IMR-90 (cell line): ENCODE results near the gene CEP170. TPM values are rescaled to one million over a fixed set of nuclear protein-coding genes. Genes with fewer than 3 reads are reported as not detected.
"Not testable (repeated sequence)": the region's sequence is repeated elsewhere in the genome, so short reads cannot be mapped to it uniquely, and the experiment has no call there.

Source experiments
- ATAC-seq: fragments of 200-7000 bp; cut with Tn5 transposase; 2 replicates; pipeline ENCODE4 v1.9.1; 2020; ENCODE audit warnings: low read depth, mild to moderate bottlenecking, moderate library complexity
- BruUV-seq: library from RNA; stranded (reverse); fragments of 400-500 nt; replicated peaks from 2 replicates; lab custom pipeline; 2021; lab: Mats Ljungman, UMichigan
- CTCF ChIA-PET: fragments of 300-600 bp; formaldehyde crosslinking; extraction: SDS; loops from one replicate; lab custom pipeline; 2021; ENCODE audit warnings: antibody characterized with exemption; lab: Yijun Ruan, JAX
- POLR2A ChIA-PET: fragments of 300-600 bp; sonication (Branson Sonifier 250); formaldehyde crosslinking; loops from one replicate; lab custom pipeline; 2022; ENCODE audit warnings: antibody characterized with exemption; ENCODE audit not compliant: unreplicated experiment; lab: Charles Lee
- DNase-seq: peaks from one replicate; pipeline ENCODE4 v3.0.0; 2013
- H2AFZ ChIP-seq: replicated peaks from 2 replicates; pipeline ENCODE3; 2013; ENCODE audit warnings: low read length, mild to moderate bottlenecking; ENCODE audit not compliant: poor library complexity
- H2AK5ac ChIP-seq: 2 replicates; pipeline ENCODE4 v1.6.1; 2013; ENCODE audit warnings: low read depth, low read length, inconsistent platforms
- H2AK9ac ChIP-seq: replicated peaks from 2 replicates; pipeline ENCODE3; 2013; ENCODE audit warnings: mild to moderate bottlenecking, low read depth, low read length, moderate library complexity; ENCODE audit not compliant: poor library complexity
- H2BK120ac ChIP-seq: 2 replicates; pipeline ENCODE4 v1.6.1; 2013; ENCODE audit warnings: low read depth, low read length, inconsistent platforms
- H2BK15ac ChIP-seq: 3 replicates; pipeline ENCODE4 v1.6.1; 2013; ENCODE audit warnings: low read depth, low read length, inconsistent platforms
- H2BK20ac ChIP-seq: 2 replicates; pipeline ENCODE4 v1.6.1; 2013; ENCODE audit warnings: low read depth, mild to moderate bottlenecking, inconsistent platforms, low read length, moderate library complexity
- H2BK5ac ChIP-seq: 2 replicates; pipeline ENCODE4 v1.6.1; 2013; ENCODE audit warnings: mild to moderate bottlenecking, low read depth, low read length, inconsistent platforms; ENCODE audit not compliant: poor library complexity, severe bottlenecking
- H3K14ac ChIP-seq: replicated peaks from 2 replicates; pipeline ENCODE4 v1.6.1; 2013; ENCODE audit warnings: low read depth, low read length, inconsistent platforms
- H3K18ac ChIP-seq: 2 replicates; pipeline ENCODE4 v1.6.1; 2013; ENCODE audit warnings: low read depth, low read length, control low read depth
- H3K23ac ChIP-seq: 2 replicates; pipeline ENCODE4 v1.6.1; 2013; ENCODE audit warnings: low read depth, low read length, inconsistent platforms
- H3K27ac ChIP-seq: 2 replicates; pipeline ENCODE4 v1.5.1; 2013; ENCODE audit warnings: mild to moderate bottlenecking, control low read depth, low read length; ENCODE audit not compliant: insufficient read depth
- H3K27me3 ChIP-seq: 2 replicates; pipeline ENCODE4 v1.6.1; 2013; ENCODE audit warnings: low read length; ENCODE audit not compliant: control insufficient read depth, insufficient read depth
- H3K36me3 ChIP-seq: 2 replicates; pipeline ENCODE4 v1.6.1; 2013; ENCODE audit warnings: low read length, mixed read lengths; ENCODE audit not compliant: control insufficient read depth, insufficient read depth
- H3K4ac ChIP-seq: 2 replicates; pipeline ENCODE4 v1.6.1; 2013; ENCODE audit warnings: low read depth, low read length, inconsistent platforms
- H3K4me1 ChIP-seq: 2 replicates; pipeline ENCODE4 v1.6.1; 2013; ENCODE audit warnings: low read length, mixed read lengths; ENCODE audit not compliant: control insufficient read depth, insufficient read depth
- H3K4me2 ChIP-seq: 2 replicates; pipeline ENCODE4 v1.6.1; 2013; ENCODE audit warnings: low read depth, mild to moderate bottlenecking, control low read depth, low read length, moderate library complexity
- H3K4me3 ChIP-seq: 2 replicates; pipeline ENCODE4 v1.5.1; 2013; ENCODE audit warnings: low read depth, mild to moderate bottlenecking, control low read depth, low read length, moderate library complexity; ENCODE audit not compliant: insufficient read depth
- H3K56ac ChIP-seq: 2 replicates; pipeline ENCODE4 v1.6.1; 2013; ENCODE audit warnings: low read length, inconsistent platforms; ENCODE audit not compliant: insufficient read depth; ENCODE audit errors: extremely low read depth
- H3K79me1 ChIP-seq, 2 experiments: 2 replicates each; pipeline ENCODE4 v1.6.1; 2013; ENCODE audit warnings: low read length in 2 of 2, inconsistent platforms in 1 of 2, low read depth in 1 of 2
- H3K9ac ChIP-seq: 2 replicates; pipeline ENCODE4 v1.6.1; 2013; ENCODE audit warnings: low read depth, low read length, control low read depth
- H3K9me1 ChIP-seq: 2 replicates; pipeline ENCODE4 v1.6.1; 2013; ENCODE audit warnings: low read length, inconsistent platforms; ENCODE audit not compliant: insufficient read depth
- H3K9me3 ChIP-seq: 2 replicates; pipeline ENCODE4 v1.6.1; 2013; ENCODE audit warnings: low read length; ENCODE audit not compliant: control insufficient read depth, insufficient read depth
- H4K20me1 ChIP-seq: 2 replicates; pipeline ENCODE4 v1.6.1; 2013; ENCODE audit warnings: low read length, inconsistent platforms; ENCODE audit not compliant: insufficient read depth
- H4K5ac ChIP-seq: 2 replicates; pipeline ENCODE4 v1.6.1; 2013; ENCODE audit warnings: mild to moderate bottlenecking, low read depth, low read length, control low read depth
- H4K8ac ChIP-seq, 2 experiments: 2 replicates each; pipeline ENCODE4 v1.6.1; 2013; ENCODE audit warnings: low read depth in 2 of 2, low read length in 2 of 2, control low read depth in 1 of 2, inconsistent platforms in 1 of 2
- H4K91ac ChIP-seq: 2 replicates; pipeline ENCODE4 v1.6.1; 2013; ENCODE audit warnings: low read depth, low read length, inconsistent platforms; ENCODE audit not compliant: insufficient read depth
- CEBPB ChIP-seq: IDR thresholded peaks from 2 replicates; pipeline ENCODE4 v1.6.1; 2012; ENCODE audit warnings: low read depth, low read length, improper control_type of control experiment
- MAZ ChIP-seq: IDR thresholded peaks from 2 replicates; pipeline ENCODE4 v1.6.1; 2012; ENCODE audit warnings: low read depth, mild to moderate bottlenecking, low read length, improper control_type of control experiment, moderate library complexity, borderline replicate concordance
- RAD21 ChIP-seq: IDR thresholded peaks from 2 replicates; pipeline ENCODE4 v1.6.1; 2012; ENCODE audit warnings: low read length, improper control_type of control experiment
- WGBS, 2 experiments: methylation state at CpG; one replicate each; pipeline versions ENCODE4 v1.1.5 to v1.1.7; 2013; ENCODE audit warnings: missing lambda C conversion rate in 2 of 2; ENCODE audit not compliant: insufficient read length in 1 of 2; ENCODE audit errors: extremely low coverage in 2 of 2; 5-methylcytosine and 5-hydroxymethylcytosine counted together
- dilution Hi-C: fragments of 300-500 bp; cut with HindIII; formaldehyde crosslinking; loops from one replicate; pipeline ENCODE4 v1.14.3; 2018; ENCODE audit warnings: low sequenced_read_pairs; ENCODE audit not compliant: unreplicated experiment
- in situ Hi-C: fragments of 300-500 bp; cut with MboI; formaldehyde crosslinking; loops from 3 replicates; pipeline ENCODE4 v1.14.3; 2019; ENCODE audit warnings: low sequenced_read_pairs, inconsistent platforms, mixed read lengths
- intact Hi-C: fragments of 100-400 bp; cut with micrococcal nuclease; formaldehyde crosslinking; loops from 2 replicates; pipeline ENCODE4 v1.10.0; 2022
- polyA plus RNA-seq, 3 experiments: library from polyadenylated mRNA; depleted of rRNA; stranded (reverse); fragments of >200 nt; gene quantifications; 2 replicates each; pipeline ENCODE4 v1.2.3, GENCODE V29; 2012; ENCODE audit warnings: low replicate concordance in 1 of 3
- total RNA-seq: library from RNA; depleted of rRNA; stranded (reverse); fragments of >200 nt; gene quantifications from 2 replicates; pipeline ENCODE4 v1.2.3, GENCODE V29; 2012
- TF ChIP-seq, protein P1 (sequence below): fragments of 150-350 bp; IDR thresholded peaks from 2 replicates; pipeline ENCODE4 v1.6.1; 2016; ENCODE audit warnings: low read depth, mild to moderate bottlenecking, low read length, moderate library complexity, borderline replicate concordance
- TF ChIP-seq, protein P2 (sequence below): conservative IDR thresholded peaks from 2 replicates; pipeline ENCODE4 v1.5.1; 2012; ENCODE audit warnings: mild to moderate bottlenecking, low read depth, low read length, improper control_type of control experiment

The CEP170 gene
- total and polyA plus RNA-seq, 2 of the 4 experiments (the other 2 are of a cell fraction), result 65.8 to 151 TPM

DNA sequence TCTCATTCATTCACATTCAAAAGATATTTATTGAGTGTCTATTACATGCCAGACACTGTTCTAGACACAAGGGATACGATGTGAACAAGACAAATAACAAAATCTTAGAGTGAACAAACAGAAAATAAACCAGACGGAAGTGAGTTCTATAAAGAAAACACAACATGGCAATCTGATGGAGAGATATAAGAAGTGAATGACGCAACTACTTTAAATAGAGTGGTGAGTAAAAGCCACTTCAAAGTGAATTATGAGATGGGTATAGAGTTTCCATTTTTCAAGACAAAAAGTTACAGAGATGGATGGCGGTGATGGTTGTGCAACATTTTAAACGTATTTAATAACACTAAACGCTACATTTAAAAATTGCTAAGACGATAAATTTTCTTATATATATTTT lies 75.4 kb downstream of the CEP170 start:
- intact Hi-C loops, result no loop called here
- ATAC-seq (no peak), DNase-seq (no peak)
- H3K79me1 ChIP-seq, result peaks cover 0 to under 1% of the 10 kb centered on the region in 2 experiments; a peak in 2 of 4 replicates
- no peaks in the 10 kb centered on the region for H3K9me3 ChIP-seq
- H2BK5ac ChIP-seq, result no peak overlapping the region
- H4K8ac ChIP-seq, result no peak overlapping the region
- H3K23ac ChIP-seq, result no peak overlapping the region
- H4K5ac ChIP-seq, result no peak overlapping the region
- TF ChIP-seq, protein P1, sequence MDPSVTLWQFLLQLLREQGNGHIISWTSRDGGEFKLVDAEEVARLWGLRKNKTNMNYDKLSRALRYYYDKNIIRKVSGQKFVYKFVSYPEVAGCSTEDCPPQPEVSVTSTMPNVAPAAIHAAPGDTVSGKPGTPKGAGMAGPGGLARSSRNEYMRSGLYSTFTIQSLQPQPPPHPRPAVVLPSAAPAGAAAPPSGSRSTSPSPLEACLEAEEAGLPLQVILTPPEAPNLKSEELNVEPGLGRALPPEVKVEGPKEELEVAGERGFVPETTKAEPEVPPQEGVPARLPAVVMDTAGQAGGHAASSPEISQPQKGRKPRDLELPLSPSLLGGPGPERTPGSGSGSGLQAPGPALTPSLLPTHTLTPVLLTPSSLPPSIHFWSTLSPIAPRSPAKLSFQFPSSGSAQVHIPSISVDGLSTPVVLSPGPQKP, result no peak
- TF ChIP-seq, protein P2, sequence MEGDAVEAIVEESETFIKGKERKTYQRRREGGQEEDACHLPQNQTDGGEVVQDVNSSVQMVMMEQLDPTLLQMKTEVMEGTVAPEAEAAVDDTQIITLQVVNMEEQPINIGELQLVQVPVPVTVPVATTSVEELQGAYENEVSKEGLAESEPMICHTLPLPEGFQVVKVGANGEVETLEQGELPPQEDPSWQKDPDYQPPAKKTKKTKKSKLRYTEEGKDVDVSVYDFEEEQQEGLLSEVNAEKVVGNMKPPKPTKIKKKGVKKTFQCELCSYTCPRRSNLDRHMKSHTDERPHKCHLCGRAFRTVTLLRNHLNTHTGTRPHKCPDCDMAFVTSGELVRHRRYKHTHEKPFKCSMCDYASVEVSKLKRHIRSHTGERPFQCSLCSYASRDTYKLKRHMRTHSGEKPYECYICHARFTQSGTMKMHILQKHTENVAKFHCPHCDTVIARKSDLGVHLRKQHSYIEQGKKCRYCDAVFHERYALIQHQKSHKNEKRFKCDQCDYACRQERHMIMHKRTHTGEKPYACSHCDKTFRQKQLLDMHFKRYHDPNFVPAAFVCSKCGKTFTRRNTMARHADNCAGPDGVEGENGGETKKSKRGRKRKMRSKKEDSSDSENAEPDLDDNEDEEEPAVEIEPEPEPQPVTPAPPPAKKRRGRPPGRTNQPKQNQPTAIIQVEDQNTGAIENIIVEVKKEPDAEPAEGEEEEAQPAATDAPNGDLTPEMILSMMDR, result no peak
- TF ChIP-seq MAZ (no peak), RAD21 (no peak), CEBPB (peak; percentile 53)
- H3K4me2 ChIP-seq, result no peak overlapping the region
- H2BK120ac ChIP-seq, result no peak overlapping the region
- WGBS, 2 experiments, result 100% methylated on average over 3 of the region's 7 CpGs; no CpG with 5 or more reads in 1 of the 2 experiments
- H3K14ac ChIP-seq, result no peak overlapping the region
- ChIA-PET CTCF (no interaction called here), POLR2A (no interaction called here)
- H3K18ac ChIP-seq, result no peak overlapping the region
- H3K4me1 ChIP-seq, result no peaks in the 10 kb centered on the region
- no peak overlapping the region for H3K4ac ChIP-seq
- no peaks in the 10 kb centered on the region for H3K27me3 ChIP-seq
- no peaks in the 10 kb centered on the region for H3K9me1 ChIP-seq
- no peak overlapping the region for H3K9ac ChIP-seq
- H3K4me3 ChIP-seq, result no peak overlapping the region
- no TSS peak for BruUV-seq
- no peak overlapping the region for H2AFZ ChIP-seq
- dilution Hi-C loops, result no loop called here
- H3K27ac ChIP-seq, result no peak overlapping the region
- no peak overlapping the region for H2BK15ac ChIP-seq
- peaks cover 3% of the 10 kb centered on the region; the same call in 1 of the 2 replicates for H3K36me3 ChIP-seq
- H4K20me1 ChIP-seq, result no peaks in the 10 kb centered on the region
- no peak overlapping the region for H3K56ac ChIP-seq
- H2BK20ac ChIP-seq, result no peak overlapping the region
- in situ Hi-C loops, result no loop called here
- H4K91ac ChIP-seq, result no peak overlapping the region
- no peak overlapping the region for H2AK5ac ChIP-seq
- H2AK9ac ChIP-seq, result no peak overlapping the region

DNA sequence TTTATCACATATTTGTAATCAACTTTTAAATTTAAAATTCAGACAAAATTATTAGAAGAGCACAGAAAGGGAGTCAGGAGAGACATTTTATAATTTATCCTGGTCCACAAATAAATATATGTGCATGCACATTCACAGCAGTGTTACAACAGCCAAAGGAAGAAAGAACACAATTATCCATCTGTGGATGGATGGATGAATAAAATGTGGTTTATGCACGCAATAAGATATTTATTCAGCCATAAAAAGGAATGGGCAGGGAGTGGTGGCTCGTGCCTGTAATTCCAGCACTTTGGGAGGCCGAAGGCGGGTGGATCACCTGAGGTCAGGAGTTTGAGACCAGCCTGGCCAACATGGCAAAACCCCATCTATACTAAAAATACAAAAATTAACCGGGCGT lies 77.3 kb downstream of the CEP170 start:
- dilution Hi-C loops, H3K27ac ChIP-seq, H3K4me1 ChIP-seq, H4K5ac ChIP-seq, H3K4me3 ChIP-seq, H3K36me3 ChIP-seq, POLR2A ChIA-PET, H2BK20ac ChIP-seq, H3K56ac ChIP-seq, H3K4ac ChIP-seq, H3K18ac ChIP-seq, H3K9ac ChIP-seq, CTCF ChIA-PET, H2BK5ac ChIP-seq, H3K4me2 ChIP-seq, H4K91ac ChIP-seq, H4K20me1 ChIP-seq, H3K27me3 ChIP-seq, H3K14ac ChIP-seq, H3K9me3 ChIP-seq, in situ Hi-C loops, H3K23ac ChIP-seq, intact Hi-C loops, ATAC-seq, H2AFZ ChIP-seq, H3K79me1 ChIP-seq, H2AK5ac ChIP-seq, H2BK120ac ChIP-seq, H4K8ac ChIP-seq, H3K9me1 ChIP-seq, DNase-seq, H2BK15ac ChIP-seq, BruUV-seq, H2AK9ac ChIP-seq: not testable (repeated sequence)
- no CpG with 5 or more reads among the region's 6 CpGs for WGBS, 2 experiments
